CD4-positive, alpha-beta memory T cell (primary cell): ENCODE results near the gene ROBO1. TPM values are rescaled to one million over a fixed set of nuclear protein-coding genes. Genes with fewer than 3 reads are reported as not detected.

Experiments used
- CTCF ChIA-PET: fragments of 350-600 bp; sonication (Branson Sonifier 250); formaldehyde crosslinking; loops from one replicate; lab custom pipeline; 2021; ENCODE audit warnings: inconsistent platforms; ENCODE audit not compliant: partially characterized antibody; lab: Charles Lee
- POLR2A ChIA-PET: fragments of 350-600 bp; sonication (Branson Sonifier 250); formaldehyde crosslinking; loops from one replicate; lab custom pipeline; 2021; ENCODE audit not compliant: partially characterized antibody; lab: Charles Lee
- DNase-seq, 5 donors: peaks; one replicate each; pipeline versions ENCODE4 v3.0.0 to v3.0.0-alpha.2; 2020 to 2022; ENCODE audit warnings: mixed read lengths in 1 of 5
- H3K27ac ChIP-seq: one replicate; pipeline ENCODE4 v1.7.0; 2013; ENCODE audit warnings: low read depth, low read length
- H3K27me3 ChIP-seq: 2 replicates; pipeline ENCODE4 v1.7.0; 2013; ENCODE audit warnings: mild to moderate bottlenecking, low read length, moderate library complexity; ENCODE audit not compliant: insufficient read depth
- H3K36me3 ChIP-seq: 2 replicates; pipeline ENCODE4 v1.7.0; 2013; ENCODE audit warnings: mild to moderate bottlenecking, low read length, moderate library complexity; ENCODE audit not compliant: insufficient read depth
- H3K4me1 ChIP-seq: 2 replicates; pipeline ENCODE4 v1.7.0; 2013; ENCODE audit warnings: mild to moderate bottlenecking, low read length, moderate library complexity; ENCODE audit not compliant: insufficient read depth
- H3K4me3 ChIP-seq, 2 donors: one replicate each; pipeline ENCODE4 v1.7.0; 2013; ENCODE audit warnings: low read length in 2 of 2, mild to moderate bottlenecking in 1 of 2
- H3K9me3 ChIP-seq, 2 donors: one replicate each; pipeline ENCODE4 v1.7.0; 2013; ENCODE audit warnings: low read length in 2 of 2, control low read depth in 1 of 2; ENCODE audit not compliant: control insufficient read depth in 1 of 2
- H3K27ac Mint-ChIP-seq, 7 donors: one replicate each; pipeline ENCODE4 v1.8.0; 2020 to 2021; ENCODE audit warnings: mixed read lengths in 7 of 7, mild to moderate bottlenecking in 6 of 7, inconsistent platforms in 3 of 7, moderate library complexity in 3 of 7
- H3K27me3 Mint-ChIP-seq, 2 donors: one replicate each; pipeline ENCODE4 v1.8.0; 2020 to 2021; ENCODE audit warnings: mixed read lengths in 2 of 2
- H3K36me3 Mint-ChIP-seq, 2 donors: one replicate each; pipeline ENCODE4 v1.8.0; 2020 to 2021; ENCODE audit warnings: mixed read lengths in 2 of 2, inconsistent platforms in 1 of 2, mild to moderate bottlenecking in 1 of 2
- H3K4me1 Mint-ChIP-seq, 4 donors: one replicate each; pipeline ENCODE4 v1.8.0; 2020 to 2021; ENCODE audit warnings: mixed read lengths in 4 of 4, mild to moderate bottlenecking in 1 of 4
- H3K4me3 Mint-ChIP-seq, 8 donors: one replicate each; pipeline ENCODE4 v1.8.0; 2020 to 2021; ENCODE audit warnings: mixed read lengths in 8 of 8, mild to moderate bottlenecking in 7 of 8, moderate library complexity in 6 of 8, inconsistent platforms in 3 of 8
- H3K9me3 Mint-ChIP-seq, 8 donors: one replicate each; pipeline ENCODE4 v1.8.0; 2020 to 2021; ENCODE audit warnings: mixed read lengths in 8 of 8, mild to moderate bottlenecking in 5 of 8, inconsistent platforms in 3 of 8, moderate library complexity in 1 of 8
- intact Hi-C: fragments of 100-400 bp; cut with micrococcal nuclease; formaldehyde crosslinking; loops from one replicate; pipeline ENCODE4 v1.15.1; 2023
- polyA plus RNA-seq, 2 donors: library from polyadenylated mRNA; unstranded; fragments of 300-500 nt; fragmentation: Illumina TruSeq; gene quantifications; one replicate each; pipeline ENCODE4 v1.2.3, GENCODE V29; 2021
- total RNA-seq, 2 experiments: library from RNA; stranded (reverse); gene quantifications; one replicate each; pipeline ENCODE4 v1.2.3, GENCODE V29; 2021

Gene ROBO1
- total and polyA plus RNA-seq, 4 experiments from 2014 or later: not detected

GRCh38 chr3:79257791-79258190, 510.0 kb downstream of the ROBO1 start:
- no peaks in the 10 kb centered on the region for H3K9me3 ChIP-seq
- no peaks in the 10 kb centered on the region for H3K27me3 Mint-ChIP-seq
- no peak for DNase-seq
- peaks cover 0 to 31% (median 7%) of the 10 kb centered on the region in 8 donors for H3K9me3 Mint-ChIP-seq
- H3K4me1 ChIP-seq: no peaks in the 10 kb centered on the region
- H3K36me3 ChIP-seq: no peaks in the 10 kb centered on the region
- H3K27me3 ChIP-seq: no peaks in the 10 kb centered on the region
- H3K4me1 Mint-ChIP-seq: no peaks in the 10 kb centered on the region
- H3K27ac ChIP-seq: no peak overlapping the region
- H3K4me3 ChIP-seq: no peak overlapping the region
- H3K36me3 Mint-ChIP-seq: no peaks in the 10 kb centered on the region
- no peak overlapping the region for H3K27ac Mint-ChIP-seq
- intact Hi-C loops: no loop called here
- no peak overlapping the region for H3K4me3 Mint-ChIP-seq
- POLR2A ChIA-PET: no interaction called here
- CTCF ChIA-PET: no interaction called here

GRCh38 chr3:79255702-79256101, 512.1 kb downstream of the ROBO1 start:
- no peaks in the 10 kb centered on the region for H3K27me3 Mint-ChIP-seq
- CTCF ChIA-PET: no interaction called here
- no peaks in the 10 kb centered on the region for H3K27me3 ChIP-seq

DNA sequence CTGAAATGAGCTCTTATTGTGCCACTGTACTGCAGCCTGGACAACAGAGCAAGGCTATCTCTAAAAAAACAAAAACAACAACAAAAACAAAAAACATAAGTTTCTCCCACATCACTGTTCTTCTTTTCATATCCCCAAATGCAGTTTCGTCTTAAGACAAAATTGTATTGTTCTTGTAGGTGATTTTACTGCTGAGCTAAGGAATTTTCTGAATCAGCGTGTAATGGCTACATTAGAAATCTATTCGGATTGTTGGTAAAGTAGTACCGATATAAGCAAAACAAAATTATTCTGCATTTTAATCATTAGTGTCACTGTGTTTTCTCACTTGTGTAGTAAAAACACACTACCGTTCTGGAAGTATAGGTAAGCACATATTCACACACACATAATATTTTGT, 512.5 kb downstream of the ROBO1 start:
- DNase-seq: no peak
- POLR2A ChIA-PET: no interaction called here
- intact Hi-C loops: no loop called here
- Histone ChIP-seq H3K27ac (no peak overlapping the region), H3K27me3 (no peaks in the 10 kb centered on the region), H3K36me3 (no peaks in the 10 kb centered on the region), H3K4me1 (no peaks in the 10 kb centered on the region), H3K4me3 (no peak overlapping the region), H3K9me3 (no peaks in the 10 kb centered on the region)
- H3K27me3 Mint-ChIP-seq: no peaks in the 10 kb centered on the region
- H3K27ac Mint-ChIP-seq: no peak overlapping the region
- no peak overlapping the region for H3K4me3 Mint-ChIP-seq
- H3K4me1 Mint-ChIP-seq: no peaks in the 10 kb centered on the region
- CTCF ChIA-PET: no interaction called here
- H3K9me3 Mint-ChIP-seq: peaks cover 2 to 23% (median 8%) of the 10 kb centered on the region in 8 donors
- no peaks in the 10 kb centered on the region for H3K36me3 Mint-ChIP-seq

More at GRCh38 chr3:79255702-79256101, 512.1 kb downstream of the ROBO1 start:
- Mint-ChIP-seq H3K4me3 (no peak overlapping the region), H3K4me1 (no peaks in the 10 kb centered on the region), H3K36me3 (no peaks in the 10 kb centered on the region), H3K27ac (no peak overlapping the region), H3K9me3 (peaks cover 2 to 23% (median 8%) of the 10 kb centered on the region in 8 donors)
- POLR2A ChIA-PET: no interaction called here
- no peaks in the 10 kb centered on the region for H3K9me3 ChIP-seq
- H3K27ac ChIP-seq: no peak overlapping the region
- DNase-seq: no peak
- no peaks in the 10 kb centered on the region for H3K4me1 ChIP-seq
- no peak overlapping the region for H3K4me3 ChIP-seq
- no peaks in the 10 kb centered on the region for H3K36me3 ChIP-seq
- intact Hi-C loops: no loop called here

DNA sequence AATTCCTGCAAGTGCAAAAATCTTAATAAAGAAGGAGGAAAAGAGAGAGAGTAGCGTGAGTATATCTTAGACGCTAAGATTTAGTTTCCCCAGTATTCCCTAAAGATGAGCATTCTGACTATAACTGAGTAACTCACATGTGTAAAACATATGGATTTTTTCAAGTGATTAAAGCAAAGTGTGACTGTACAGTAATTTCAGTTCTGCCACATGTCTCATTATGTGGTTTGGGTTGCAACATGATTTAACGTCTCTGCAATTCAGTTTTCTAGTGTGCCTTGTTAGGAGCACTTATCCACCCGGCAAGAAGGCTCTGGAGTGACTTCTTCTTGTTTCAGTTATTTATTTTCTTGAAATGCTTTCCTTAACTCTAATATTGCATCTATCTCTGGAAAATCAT, 514.1 kb downstream of the ROBO1 start:
- H3K36me3 ChIP-seq: no peaks in the 10 kb centered on the region
- no peaks in the 10 kb centered on the region for H3K9me3 ChIP-seq
- Mint-ChIP-seq H3K36me3 (no peaks in the 10 kb centered on the region), H3K4me1 (no peaks in the 10 kb centered on the region), H3K9me3 (peaks cover 0 to 28% (median 11%) of the 10 kb centered on the region in 8 donors), H3K27me3 (no peaks in the 10 kb centered on the region), H3K27ac (no peak overlapping the region), H3K4me3 (no peak overlapping the region)
- H3K4me1 ChIP-seq: no peaks in the 10 kb centered on the region
- no peak overlapping the region for H3K27ac ChIP-seq
- no peaks in the 10 kb centered on the region for H3K27me3 ChIP-seq
- intact Hi-C loops: no loop called here
- ChIA-PET CTCF (no interaction called here), POLR2A (no interaction called here)
- no peak overlapping the region for H3K4me3 ChIP-seq
- no peak for DNase-seq

GRCh38 chr3:79253271-79253670, 514.5 kb downstream of the ROBO1 start:
- ChIA-PET CTCF (no interaction called here), POLR2A (no interaction called here)
- H3K4me3 Mint-ChIP-seq: no peak overlapping the region
- no peak for DNase-seq
- no peaks in the 10 kb centered on the region for H3K4me1 ChIP-seq
- intact Hi-C loops: no loop called here
- H3K27ac Mint-ChIP-seq: no peak overlapping the region
- no peak overlapping the region for H3K4me3 ChIP-seq
- no peaks in the 10 kb centered on the region for H3K9me3 ChIP-seq
- H3K9me3 Mint-ChIP-seq: peaks cover 0 to 26% (median 11%) of the 10 kb centered on the region in 8 donors
- no peaks in the 10 kb centered on the region for H3K36me3 ChIP-seq
- no peaks in the 10 kb centered on the region for H3K4me1 Mint-ChIP-seq
- no peaks in the 10 kb centered on the region for H3K27me3 Mint-ChIP-seq
- H3K27ac ChIP-seq: no peak overlapping the region
- no peaks in the 10 kb centered on the region for H3K36me3 Mint-ChIP-seq
- H3K27me3 ChIP-seq: no peaks in the 10 kb centered on the region

- no peaks in the 10 kb centered on the region for H3K36me3 Mint-ChIP-seq
- H3K27ac Mint-ChIP-seq: no peak overlapping the region
- intact Hi-C loops: no loop called here
- no peaks in the 10 kb centered on the region for H3K4me1 Mint-ChIP-seq
- peaks cover 0 to 33% (median 10%) of the 10 kb centered on the region in 8 donors for H3K9me3 Mint-ChIP-seq
- no peaks in the 10 kb centered on the region for H3K27me3 ChIP-seq
- H3K4me1 ChIP-seq: no peaks in the 10 kb centered on the region
- H3K27ac ChIP-seq: no peak overlapping the region
- H3K4me3 Mint-ChIP-seq: no peak overlapping the region
- H3K36me3 ChIP-seq: no peaks in the 10 kb centered on the region
- no peaks in the 10 kb centered on the region for H3K9me3 ChIP-seq
- DNase-seq: no peak
- no peaks in the 10 kb centered on the region for H3K27me3 Mint-ChIP-seq
- no peak overlapping the region for H3K4me3 ChIP-seq
- CTCF ChIA-PET: no interaction called here
- POLR2A ChIA-PET: no interaction called here
These were observed 517.1 kb downstream of the ROBO1 start for GRCh38 chr3:79250746-79251145.

- no peak for DNase-seq
- no peak overlapping the region for H3K4me3 Mint-ChIP-seq
These were observed 518.1 kb downstream of the ROBO1 start for GRCh38 chr3:79249701-79250100.

GRCh38 chr3:79247725-79248043, 520.1 kb downstream of the ROBO1 start:
- Mint-ChIP-seq H3K4me1 (no peaks in the 10 kb centered on the region), H3K36me3 (no peaks in the 10 kb centered on the region), H3K27me3 (no peaks in the 10 kb centered on the region), H3K27ac (no peak overlapping the region), H3K4me3 (no peak overlapping the region), H3K9me3 (peaks cover 0 to 24% (median 8%) of the 10 kb centered on the region in 8 donors)
- intact Hi-C loops: no loop called here
- no peak overlapping the region for H3K4me3 ChIP-seq
- ChIA-PET CTCF (no interaction called here), POLR2A (no interaction called here)
- H3K27me3 ChIP-seq: no peaks in the 10 kb centered on the region
- H3K27ac ChIP-seq: no peak overlapping the region
- DNase-seq: no peak
- H3K4me1 ChIP-seq: no peaks in the 10 kb centered on the region
- H3K36me3 ChIP-seq: no peaks in the 10 kb centered on the region
- H3K9me3 ChIP-seq: no peaks in the 10 kb centered on the region

More at GRCh38 chr3:79249701-79250100, 518.1 kb downstream of the ROBO1 start:
- ChIA-PET CTCF (no interaction called here), POLR2A (no interaction called here)
- intact Hi-C loops: no loop called here
- Histone ChIP-seq H3K9me3 (no peaks in the 10 kb centered on the region), H3K4me1 (no peaks in the 10 kb centered on the region), H3K27ac (no peak overlapping the region), H3K4me3 (no peak overlapping the region), H3K27me3 (no peaks in the 10 kb centered on the region), H3K36me3 (no peaks in the 10 kb centered on the region)
- H3K9me3 Mint-ChIP-seq: peaks cover 0 to 24% (median 9%) of the 10 kb centered on the region in 8 donors
- H3K36me3 Mint-ChIP-seq: no peaks in the 10 kb centered on the region
- no peak overlapping the region for H3K27ac Mint-ChIP-seq
- no peaks in the 10 kb centered on the region for H3K4me1 Mint-ChIP-seq
- no peaks in the 10 kb centered on the region for H3K27me3 Mint-ChIP-seq
